ENCODE measurements around the gene SPARCL1. TPM values are rescaled to one million over a fixed set of nuclear protein-coding genes. Genes with fewer than 3 reads are reported as not detected.

The SPARCL1 gene
- total and polyA plus RNA-seq, 10 of the 15 experiments (the other 5 are each of a cell fraction or from before 2014, with no cell fraction given), result 0.10 to 1.1 TPM; not detected in 8

GRCh38 chr4:87543835-87544461 is 14.8 kb upstream of the SPARCL1 start:
- RAD21 ChIA-PET (ENCODE audit: unreplicated experiment), result no interaction called here
- POLR2A ChIA-PET, result no interaction called here
- Histone ChIP-seq H3K4me2 (ENCODE audit: control insufficient read depth, insufficient read depth) (no peak overlapping the region), H4K20me1 (ENCODE audit: control insufficient read depth, insufficient read depth) (no peaks in the 10 kb centered on the region), H2AFZ (ENCODE audit: control insufficient read depth, low read depth, low read length) (no peak overlapping the region), H3K27ac (ENCODE audit: control insufficient read depth, insufficient read depth) (no peak overlapping the region), H3K9me3 (replicated peaks; ENCODE audit: control insufficient read depth, insufficient read depth, low read length) (no peaks in the 10 kb centered on the region), H3K27me3 (replicated peaks in 1 of 2; ENCODE audit: control insufficient read depth in 2 of 2, insufficient read depth in 2 of 2, low read length in 1 of 2) (no peaks in the 10 kb centered on the region), H3K79me2 (ENCODE audit: control insufficient read depth, insufficient read depth, low read length) (no peaks in the 10 kb centered on the region), H3K36me3 (ENCODE audit: control insufficient read depth in 2 of 2, insufficient read depth in 2 of 2, low read length in 1 of 2) (no peaks in the 10 kb centered on the region), H3K4me1 (ENCODE audit: control insufficient read depth, insufficient read depth, low read length) (no peaks in the 10 kb centered on the region), H3K9ac (ENCODE audit: control insufficient read depth, insufficient read depth, low read length) (no peak overlapping the region), H3K4me3 (no peak overlapping the region)
- 31% methylated on average over 3 of the region's 3 CpGs for WGBS (ENCODE audit: insufficient coverage, insufficient replicate concordance, low lambda C conversion rate, missing lambda C conversion rate)
- ATAC-seq, result peak; percentile 29; the same call in 1 of the 3 replicates
- FAIRE-seq, result no peak
- BruUV-seq (replicated peaks), result no TSS peak
- SMC1A ChIA-PET (ENCODE audit: uncharacterized antibody, unreplicated experiment), result no interaction called here
- no peak for DNase-seq (ENCODE audit: low read depth, low spot score)
- TF ChIP-seq SKIL (IDR thresholded peaks at IDR 0.05; ENCODE audit: low read depth, poor library complexity, severe bottlenecking), result no peak
- TF ChIP-seq NFYB (IDR thresholded peaks at IDR 0.05; ENCODE audit: insufficient read depth, low read depth, low read length), result no peak
- TF ChIP-seq ATF3 (IDR thresholded peaks at IDR 0.05; ENCODE audit: borderline replicate concordance, extremely low read depth, low read depth, low read length), result no peak
- TF ChIP-seq CBX3 (IDR thresholded peaks at IDR 0.05; ENCODE audit: borderline replicate concordance, low read depth), result no peak
- TF ChIP-seq ZNF622 (IDR thresholded peaks at IDR 0.05), result no peak
- TF ChIP-seq CTCF (IDR thresholded peaks at IDR 0.05 in 2 of 3, conservative IDR thresholded peaks at IDR 0.05 in 1 of 3; ENCODE audit: control insufficient read depth in 2 of 3, extremely low read depth in 1 of 3, insufficient read depth in 1 of 3, low read depth in 3 of 3, low read length in 3 of 3), result peak; percentile 6 to 9 (median 9); a peak in 1 of 6 replicates
- TF ChIP-seq RAD21 (IDR thresholded peaks at IDR 0.05; ENCODE audit: insufficient read depth, low read depth, low read length), result 0 out of 2 replicates have a peak, but pooled peaks have one; percentile 2
- no peak for TF ChIP-seq RAD51 (IDR thresholded peaks at IDR 0.05)
- TF ChIP-seq IRF4 (IDR thresholded peaks at IDR 0.05; ENCODE audit: low read depth, low read length), result no peak
- no peak for TF ChIP-seq ELK1 (IDR thresholded peaks at IDR 0.05; ENCODE audit: low read depth, low read length)
- intact Hi-C loops (cut with micrococcal nuclease; ENCODE audit: unreplicated experiment) (no loop called here), in situ Hi-C loops (cut with MboI) (no loop called here)
- CTCF ChIA-PET, result interaction anchor here (0.6 to 1.6 kb wide), 4 partner anchors 13 to 294 kb away, joined by 3 to 4 read pairs (median 3); no protein-coding TSS in a partner anchor

Data from GM12878 (cell line).